ENCODE measurements around the gene UHMK1. TPM values are rescaled to one million over a fixed set of nuclear protein-coding genes. Genes with fewer than 3 reads are reported as not detected.
A peak's percentile ranks its signal among the peaks of the same experiment; 100 is the strongest.

Gene UHMK1
- total and polyA plus RNA-seq, 2 experiments from 2014 or later, result 11.3 to 55.4 TPM

GRCh38 chr1:162561037-162561615 lies 63.5 kb downstream of the UHMK1 start:
- peak overlapping the region; percentile 88 for H2AFZ ChIP-seq
- peaks cover 45% of the 10 kb centered on the region for H3K79me2 ChIP-seq
- peaks cover 12% of the 10 kb centered on the region for H3K4me1 ChIP-seq (ENCODE audit: insufficient read depth)
- peak overlapping the region; percentile 97 for H3K27ac ChIP-seq
- TF ChIP-seq EZH2 (IDR thresholded peaks at IDR 0.05; ENCODE audit: borderline replicate concordance) (no peak), EZH2phosphoT487 (IDR thresholded peaks at IDR 0.05; ENCODE audit: low read depth, severe bottlenecking, unreplicated experiment) (no peak), CTCF (IDR thresholded peaks at IDR 0.05; ENCODE audit: poor library complexity) (no peak)
- peak overlapping the region; percentile 88 for H3K4me2 ChIP-seq
- H3K9me3 ChIP-seq (ENCODE audit: low read depth), result no peaks in the 10 kb centered on the region
- no peaks in the 10 kb centered on the region for H3K36me3 ChIP-seq (replicated peaks; ENCODE audit: insufficient read depth, low read depth)
- 4% methylated on average over 26 of the region's 53 CpGs for WGBS (ENCODE audit: low lambda C conversion rate, missing lambda C conversion rate)
- DNase-seq (ENCODE audit: low spot score), result peak; percentile 99
- no peaks in the 10 kb centered on the region for H3K27me3 ChIP-seq
- no peaks in the 10 kb centered on the region for H3K9me2 ChIP-seq (replicated peaks; ENCODE audit: insufficient read depth)
- H4K20me1 ChIP-seq (ENCODE audit: insufficient read depth, poor library complexity, severe bottlenecking), result peaks cover 3% of the 10 kb centered on the region
- H3K4me3 ChIP-seq, result peak overlapping the region; percentile 63

GRCh38 chr1:162561616-162562469 lies 64.2 kb downstream of the UHMK1 start, which contains the start of gene UAP1:
Gene UAP1, plus strand, starts transcription at chr1:162561722. Its CDS starts 4,347 bp downstream, at chr1:162566069.
- peak within 1 kb of the TSS; percentile 88 for H2AFZ ChIP-seq

GRCh38 chr1:162562470-162562828 lies 64.8 kb downstream of the UHMK1 start:
- no peak for TF ChIP-seq CTCF (IDR thresholded peaks at IDR 0.05; ENCODE audit: poor library complexity)
- no peak for TF ChIP-seq EZH2 (IDR thresholded peaks at IDR 0.05; ENCODE audit: borderline replicate concordance)
- no peak for TF ChIP-seq EZH2phosphoT487 (IDR thresholded peaks at IDR 0.05; ENCODE audit: low read depth, severe bottlenecking, unreplicated experiment)
- Histone ChIP-seq H3K4me1 (ENCODE audit: insufficient read depth) (peaks cover 12% of the 10 kb centered on the region), H3K27me3 (no peaks in the 10 kb centered on the region), H4K20me1 (ENCODE audit: insufficient read depth, poor library complexity, severe bottlenecking) (peaks cover 3% of the 10 kb centered on the region), H3K36me3 (replicated peaks; ENCODE audit: insufficient read depth, low read depth) (no peaks in the 10 kb centered on the region), H3K9me2 (replicated peaks; ENCODE audit: insufficient read depth) (no peaks in the 10 kb centered on the region), H3K9me3 (ENCODE audit: low read depth) (no peaks in the 10 kb centered on the region), H3K4me2 (peak overlapping the region; percentile 87), H2AFZ (no peak overlapping the region), H3K27ac (peak overlapping the region; percentile 91), H3K4me3 (peak overlapping the region; percentile 63), H3K79me2 (peaks cover 58% of the 10 kb centered on the region)
- peak; percentile 27 for DNase-seq (ENCODE audit: low spot score)
- WGBS (ENCODE audit: low lambda C conversion rate, missing lambda C conversion rate), result 49% methylated on average over 5 of the region's 5 CpGs

More at GRCh38 chr1:162561616-162562469, 64.2 kb downstream of the UHMK1 start, which contains the start of gene UAP1:
- peak within 1 kb of the TSS; percentile 63 for H3K4me3 ChIP-seq
- peak within 1 kb of the TSS; percentile 97 for H3K27ac ChIP-seq
- no peaks in the 10 kb centered on the region for H3K27me3 ChIP-seq
- H3K9me3 ChIP-seq (ENCODE audit: low read depth), result no peaks in the 10 kb centered on the region
- no peak for TF ChIP-seq CTCF (IDR thresholded peaks at IDR 0.05; ENCODE audit: poor library complexity)
- no peak for TF ChIP-seq EZH2 (IDR thresholded peaks at IDR 0.05; ENCODE audit: borderline replicate concordance)
- H3K4me1 ChIP-seq (ENCODE audit: insufficient read depth), result peaks cover 12% of the 10 kb centered on the region
- DNase-seq (ENCODE audit: low spot score), result no peak
- peaks cover 52% of the 10 kb centered on the region for H3K79me2 ChIP-seq
- H3K4me2 ChIP-seq, result peak within 1 kb of the TSS; percentile 88
- peaks cover 3% of the 10 kb centered on the region for H4K20me1 ChIP-seq (ENCODE audit: insufficient read depth, poor library complexity, severe bottlenecking)
- no peaks in the 10 kb centered on the region for H3K9me2 ChIP-seq (replicated peaks; ENCODE audit: insufficient read depth)
- 1% methylated on average over 43 of the region's 69 CpGs for WGBS (ENCODE audit: low lambda C conversion rate, missing lambda C conversion rate)
- no peaks in the 10 kb centered on the region for H3K36me3 ChIP-seq (replicated peaks; ENCODE audit: insufficient read depth, low read depth)
